Measurements from ENCODE around the gene MIAT. TPM values are rescaled to one million over a fixed set of nuclear protein-coding genes. Genes with fewer than 3 reads are reported as not detected.

The MIAT gene
- total RNA-seq, 4 donors from 2014 or later, result 0.42 to 1.5 (median 0.62) TPM

DNA sequence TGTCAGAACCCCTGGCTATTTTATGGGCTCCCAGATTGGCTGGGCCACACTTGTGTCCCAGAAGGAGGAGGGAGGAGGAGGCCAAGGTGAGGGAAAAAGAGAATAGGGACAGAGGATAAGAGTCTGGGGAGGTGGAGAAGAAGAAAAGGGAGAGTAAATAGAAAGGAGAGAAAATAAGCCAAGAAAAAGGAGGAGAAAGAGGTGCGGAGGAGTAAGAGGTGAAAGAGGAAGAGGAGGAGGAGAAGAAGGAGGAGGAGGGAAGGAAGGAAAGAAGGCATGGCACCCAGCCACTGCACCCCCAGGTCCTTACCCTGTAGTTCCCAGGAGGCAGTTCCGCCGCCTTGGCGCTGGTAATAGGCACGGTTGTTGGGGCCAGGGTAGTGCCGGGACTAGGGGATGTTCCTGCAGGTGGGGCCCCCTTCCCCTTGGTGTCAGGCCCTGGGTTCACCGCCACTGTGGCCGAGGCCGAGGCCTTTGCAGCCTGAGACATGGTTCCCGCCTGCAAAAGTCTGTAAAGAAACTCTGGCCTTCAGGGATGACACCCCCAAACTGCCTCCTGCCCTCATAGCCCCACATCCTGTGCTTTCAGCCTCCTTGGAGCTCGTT lies 41.5 kb upstream of the MIAT start:
- 64 to 70% methylated on average over 11 of the region's 11 CpGs for WGBS, 2 donors
- peaks cover 0 to 28% of the 10 kb centered on the region in 2 donors for H3K27me3 ChIP-seq
- TF ChIP-seq EP300 (IDR thresholded peaks at IDR 0.05), result no peak
- TF ChIP-seq POLR2A (IDR thresholded peaks at IDR 0.05), result no peak
- TF ChIP-seq, protein P1, sequence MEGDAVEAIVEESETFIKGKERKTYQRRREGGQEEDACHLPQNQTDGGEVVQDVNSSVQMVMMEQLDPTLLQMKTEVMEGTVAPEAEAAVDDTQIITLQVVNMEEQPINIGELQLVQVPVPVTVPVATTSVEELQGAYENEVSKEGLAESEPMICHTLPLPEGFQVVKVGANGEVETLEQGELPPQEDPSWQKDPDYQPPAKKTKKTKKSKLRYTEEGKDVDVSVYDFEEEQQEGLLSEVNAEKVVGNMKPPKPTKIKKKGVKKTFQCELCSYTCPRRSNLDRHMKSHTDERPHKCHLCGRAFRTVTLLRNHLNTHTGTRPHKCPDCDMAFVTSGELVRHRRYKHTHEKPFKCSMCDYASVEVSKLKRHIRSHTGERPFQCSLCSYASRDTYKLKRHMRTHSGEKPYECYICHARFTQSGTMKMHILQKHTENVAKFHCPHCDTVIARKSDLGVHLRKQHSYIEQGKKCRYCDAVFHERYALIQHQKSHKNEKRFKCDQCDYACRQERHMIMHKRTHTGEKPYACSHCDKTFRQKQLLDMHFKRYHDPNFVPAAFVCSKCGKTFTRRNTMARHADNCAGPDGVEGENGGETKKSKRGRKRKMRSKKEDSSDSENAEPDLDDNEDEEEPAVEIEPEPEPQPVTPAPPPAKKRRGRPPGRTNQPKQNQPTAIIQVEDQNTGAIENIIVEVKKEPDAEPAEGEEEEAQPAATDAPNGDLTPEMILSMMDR (IDR thresholded peaks at IDR 0.05), result no peak

DNA sequence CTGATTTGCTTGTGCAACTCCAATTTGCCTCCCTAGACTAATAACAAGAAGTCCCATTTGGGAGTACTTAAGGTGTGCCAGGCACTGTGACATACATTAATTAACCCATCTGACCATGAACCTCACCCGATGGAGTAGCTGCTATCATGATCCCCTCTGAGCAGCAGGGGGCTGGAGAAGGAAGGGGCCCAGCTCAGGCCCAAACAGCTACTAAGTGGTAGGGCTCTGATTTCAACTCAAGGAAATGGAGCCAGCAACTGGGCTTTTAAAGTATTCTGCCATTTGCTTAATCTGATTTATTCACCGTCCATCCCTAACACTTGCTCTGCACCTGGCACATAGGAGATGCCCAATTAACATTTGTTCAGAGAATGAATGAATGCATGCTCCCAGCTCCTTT lies 40.7 kb upstream of the MIAT start:
- H3K27me3 ChIP-seq, result peaks cover 0 to 31% of the 10 kb centered on the region in 2 donors
- 49 to 68% methylated on average over 2 of the region's 2 CpGs for WGBS, 2 donors
- H3K4me3 ChIP-seq, result no peak overlapping the region
- H3K27ac ChIP-seq, result no peak overlapping the region
- peaks cover 0 to 8% (median 2%) of the 10 kb centered on the region in 4 donors for H3K4me1 ChIP-seq
- H3K9me3 ChIP-seq, result no peaks in the 10 kb centered on the region
- H3K36me3 ChIP-seq, result no peaks in the 10 kb centered on the region
- DNase-seq (ENCODE audit: low spot score in 2 of 2), result no peak
- TF ChIP-seq EP300 (IDR thresholded peaks at IDR 0.05), result no peak
- TF ChIP-seq, protein P1 (IDR thresholded peaks at IDR 0.05), result no peak
- TF ChIP-seq POLR2A (IDR thresholded peaks at IDR 0.05), result no peak

More for the DNA sequence above, 41.5 kb upstream of the MIAT start:
- Histone ChIP-seq H3K36me3 (no peaks in the 10 kb centered on the region), H3K4me3 (no peak overlapping the region), H3K27ac (no peak overlapping the region), H3K4me1 (peaks cover 0 to 8% (median 2%) of the 10 kb centered on the region in 4 donors), H3K9me3 (no peaks in the 10 kb centered on the region)
- DNase-seq (ENCODE audit: low spot score in 2 of 2), result no peak

DNA sequence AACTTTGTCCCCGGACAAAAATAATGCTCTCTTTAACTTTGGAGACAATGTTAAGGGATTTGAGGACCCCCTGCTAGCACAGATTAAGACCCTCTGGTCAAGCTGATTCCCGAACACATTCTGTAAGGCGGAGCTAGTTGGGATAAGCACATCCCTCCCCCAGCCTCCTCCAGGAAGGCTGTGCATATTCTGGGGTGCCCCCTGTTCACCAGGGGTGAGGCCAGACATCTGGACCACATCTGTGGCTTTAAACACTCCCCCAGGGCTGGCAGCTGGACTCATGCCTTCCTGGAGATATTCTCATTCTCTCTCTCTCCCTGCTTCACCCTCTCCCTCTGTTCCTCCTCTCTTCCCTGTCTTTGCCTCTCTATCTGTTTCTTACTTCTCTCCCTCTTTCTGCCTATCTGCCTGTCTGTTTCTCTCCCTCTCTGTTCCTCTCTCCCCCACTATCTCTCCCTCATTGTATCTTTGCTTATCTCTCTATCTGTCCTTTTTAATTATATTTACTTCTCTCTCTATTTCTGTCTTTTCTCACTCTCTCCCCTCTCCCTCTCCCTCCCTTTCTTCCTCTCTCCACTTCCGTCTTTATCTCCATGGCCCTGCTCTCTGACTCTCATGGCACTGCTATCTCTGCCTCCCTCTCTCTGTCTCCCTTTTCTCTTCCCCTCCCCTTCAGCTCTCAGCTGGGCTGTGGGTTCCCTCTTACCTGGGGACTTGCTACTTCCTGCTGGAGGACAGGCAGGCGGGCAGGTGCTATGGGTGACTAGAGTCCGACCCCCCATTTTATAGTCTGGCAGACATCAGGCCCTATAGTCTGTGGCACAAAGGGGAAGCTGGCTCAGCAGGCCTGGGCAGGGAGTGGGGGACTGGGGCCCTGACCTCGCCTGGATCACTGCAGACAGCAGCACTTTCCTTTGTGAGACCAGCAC lies 39.9 kb upstream of the MIAT start, which contains the start of gene CRYBB1:
Gene CRYBB1, minus strand, starts transcription at position 757 of the 929 bp plus-strand sequence. CDS start 1,708 bp downstream, outside the sequence.
- DNase-seq (ENCODE audit: low spot score in 2 of 2), result no peak
- no peaks in the 10 kb centered on the region for H3K36me3 ChIP-seq
- WGBS, 2 donors, result 49 to 60% methylated on average over 6 to 7 of the region's 7 CpGs
- peak within 1 kb of the TSS in 2 of 4 donors; percentile 23 to 36 for H3K27ac ChIP-seq
- peaks cover 0 to 8% (median 2%) of the 10 kb centered on the region in 4 donors for H3K4me1 ChIP-seq
- no peak for TF ChIP-seq EP300 (IDR thresholded peaks at IDR 0.05)
- no peak for TF ChIP-seq POLR2A (IDR thresholded peaks at IDR 0.05)
- TF ChIP-seq, protein P1 (IDR thresholded peaks at IDR 0.05), result no peak
- H3K4me3 ChIP-seq, result no peak within 1 kb of the TSS
- H3K27me3 ChIP-seq, result peaks cover 0 to 29% of the 10 kb centered on the region in 2 donors
- H3K9me3 ChIP-seq, result no peaks in the 10 kb centered on the region

DNA sequence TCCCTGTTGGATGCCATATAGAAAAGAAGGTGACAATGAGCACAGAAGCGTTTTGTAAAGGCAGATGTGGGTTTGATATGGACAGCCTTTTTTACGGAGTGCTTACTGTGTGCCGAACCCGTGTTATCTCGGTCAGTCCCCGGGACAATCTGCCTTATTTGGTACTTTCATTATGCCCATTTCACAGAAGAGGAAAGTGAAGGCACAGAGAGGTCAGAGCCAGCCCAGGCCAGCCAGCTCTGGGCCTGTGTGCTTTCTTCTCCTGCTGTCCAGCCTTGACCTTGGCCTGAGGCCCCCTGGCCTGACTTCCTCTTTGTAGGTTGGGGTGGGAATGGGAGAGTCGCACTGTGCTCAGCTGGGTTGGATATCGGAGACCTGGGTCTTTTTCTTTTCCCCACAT lies 38.9 kb upstream of the MIAT start:
- H3K9me3 ChIP-seq, result no peaks in the 10 kb centered on the region
- H3K4me3 ChIP-seq, result no peak overlapping the region
- H3K27me3 ChIP-seq, result peaks cover 0 to 20% of the 10 kb centered on the region in 2 donors
- no peak for DNase-seq (ENCODE audit: low spot score in 2 of 2)
- TF ChIP-seq EP300 (IDR thresholded peaks at IDR 0.05), result no peak
- no peak for TF ChIP-seq POLR2A (IDR thresholded peaks at IDR 0.05)
- TF ChIP-seq, protein P1 (IDR thresholded peaks at IDR 0.05), result no peak
- no peak overlapping the region for H3K27ac ChIP-seq
- 79 to 90% methylated on average over 8 of the region's 8 CpGs for WGBS, 2 donors
- peaks cover 0 to 8% (median 2%) of the 10 kb centered on the region in 4 donors for H3K4me1 ChIP-seq
- H3K36me3 ChIP-seq, result no peaks in the 10 kb centered on the region

All from tibial nerve (tissue), 4 donors.